Endothelial cell of hepatic sinusoid (primary cell): Measurements from ENCODE around the gene MLPH.

Experiments
- in situ Hi-C: cut with HindIII; loops from 2 replicates; pipeline ENCODE4 v1.10.0; 2017; ENCODE audit warnings: low sequenced_read_pairs

The MLPH gene

DNA sequence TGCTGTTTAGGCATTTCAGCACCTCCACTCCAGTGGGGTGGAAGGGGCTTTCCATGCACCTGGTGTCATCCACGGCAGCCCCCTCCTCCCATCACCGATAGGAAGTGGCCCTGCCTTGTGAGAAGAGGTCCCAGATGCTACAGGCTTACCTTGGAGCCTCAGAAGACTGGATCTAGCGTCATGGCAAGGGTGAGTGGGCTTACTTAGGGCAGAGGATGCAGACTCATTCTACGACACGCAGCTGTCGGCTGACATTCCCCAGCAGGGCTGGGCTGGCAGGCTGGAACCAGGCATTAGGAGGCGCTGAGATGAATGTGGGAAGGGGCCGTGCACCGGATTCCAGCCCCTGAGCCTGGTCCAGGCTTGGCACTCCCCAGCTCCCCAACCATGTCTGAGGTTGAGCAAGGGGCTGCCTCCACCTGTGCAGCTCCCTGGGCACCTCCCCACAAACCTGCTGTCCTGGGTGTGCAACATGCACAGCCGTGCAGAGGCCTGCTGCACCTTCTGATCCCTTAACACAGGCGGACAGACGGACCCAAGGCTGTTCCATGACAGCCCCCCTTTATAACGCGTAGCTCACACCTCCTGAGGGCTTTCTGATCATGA, 77.6 kb downstream of the MLPH start:
- in situ Hi-C loops = loop anchor here (5.0 kb wide), 3 partner anchors 72 to 422 kb away; partner anchors contain the start of gene COL6A3

DNA sequence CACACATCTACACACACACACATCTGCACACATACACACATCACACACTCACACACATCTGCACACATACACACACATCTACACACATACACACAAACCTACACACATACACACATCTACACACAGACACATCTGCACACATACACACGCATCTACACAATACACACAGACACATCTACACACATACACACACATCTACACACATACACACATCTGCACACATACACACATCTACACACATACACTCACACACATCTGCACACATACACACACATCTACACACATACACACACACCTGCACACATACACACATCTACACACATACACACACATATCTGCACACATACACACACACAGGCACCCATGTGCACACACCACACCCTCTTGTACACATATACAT, 78.9 kb downstream of the MLPH start:
- in situ Hi-C loops = no loop called here

DNA sequence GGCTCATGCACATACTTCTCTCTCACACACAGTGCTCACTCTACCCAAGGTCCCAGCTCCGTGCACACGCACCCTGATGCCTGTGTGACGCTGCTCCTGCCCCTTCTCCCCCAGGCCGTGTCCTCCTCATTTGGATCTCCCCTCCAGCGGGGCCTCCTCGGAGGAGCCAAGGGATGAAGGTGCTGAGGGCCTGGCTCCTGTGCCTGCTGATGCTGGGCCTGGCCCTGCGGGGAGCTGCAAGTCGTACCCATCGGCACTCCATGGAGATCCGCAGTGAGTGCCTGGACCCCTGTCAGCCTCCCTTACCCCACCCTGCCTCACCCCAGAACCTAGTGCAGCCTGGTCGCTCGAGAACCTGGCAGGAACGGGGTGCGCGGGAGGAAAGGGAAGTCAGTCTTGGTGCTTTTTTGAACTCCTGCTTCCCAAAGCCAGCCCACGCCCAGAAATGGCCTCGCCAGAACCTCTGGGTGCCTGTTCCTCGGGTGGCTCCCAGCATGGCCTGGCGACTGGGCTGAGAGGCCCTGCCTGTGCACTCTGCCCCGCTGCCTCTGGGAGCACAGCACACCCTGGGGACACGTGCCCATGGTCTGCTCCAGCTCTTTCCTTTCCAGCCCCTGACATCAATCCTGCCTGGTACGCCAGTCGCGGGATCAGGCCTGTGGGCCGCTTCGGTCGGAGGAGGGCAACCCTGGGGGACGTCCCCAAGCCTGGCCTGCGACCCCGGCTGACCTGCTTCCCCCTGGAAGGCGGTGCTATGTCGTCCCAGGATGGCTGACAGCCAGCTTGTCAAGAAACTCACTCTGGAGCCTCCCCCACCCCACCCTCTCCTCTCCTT, 79.6 kb downstream of the MLPH start, which contains the start of gene PRLH:
Gene PRLH (plus strand): TSS at position 174 of the 835 bp plus-strand sequence. CDS start 0 bp downstream, at position 174.
- in situ Hi-C loops = no loop called here

DNA sequence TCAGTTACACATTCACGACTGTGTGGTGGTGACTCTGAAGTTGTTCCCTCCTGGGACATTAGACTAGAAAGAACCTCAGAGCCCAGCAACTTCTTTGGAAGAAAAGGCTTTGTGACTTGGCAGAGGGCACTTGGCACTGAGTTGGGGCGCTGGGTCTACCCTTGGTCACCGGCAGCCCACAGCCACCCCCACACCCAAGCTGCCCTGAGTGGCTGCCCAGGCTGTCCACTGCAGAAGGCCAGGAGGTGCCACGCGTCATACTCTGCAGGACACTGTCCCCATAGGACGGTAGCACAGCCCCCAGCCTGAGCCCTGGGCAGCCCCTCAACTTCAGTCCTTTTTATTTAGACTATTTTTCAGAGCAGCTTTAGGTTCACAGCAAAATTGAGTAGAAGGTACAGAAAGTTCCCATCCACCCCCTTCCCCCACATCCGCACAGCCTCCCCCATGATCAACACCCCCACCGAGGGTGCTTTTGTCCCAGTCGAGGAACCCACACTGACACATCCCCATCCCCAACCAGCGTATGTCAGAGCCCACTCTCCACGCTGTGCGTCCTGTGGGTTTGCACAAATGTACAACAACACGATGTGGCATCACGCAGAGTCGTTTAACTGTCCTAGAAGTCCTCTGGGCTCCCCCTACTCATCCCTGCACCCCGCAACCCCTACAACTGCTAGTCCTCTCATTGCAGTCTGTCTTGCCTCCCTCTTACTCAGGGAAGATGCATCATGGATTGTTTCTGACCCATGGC, 80.4 kb downstream of the MLPH start:
- in situ Hi-C loops = no loop called here

DNA sequence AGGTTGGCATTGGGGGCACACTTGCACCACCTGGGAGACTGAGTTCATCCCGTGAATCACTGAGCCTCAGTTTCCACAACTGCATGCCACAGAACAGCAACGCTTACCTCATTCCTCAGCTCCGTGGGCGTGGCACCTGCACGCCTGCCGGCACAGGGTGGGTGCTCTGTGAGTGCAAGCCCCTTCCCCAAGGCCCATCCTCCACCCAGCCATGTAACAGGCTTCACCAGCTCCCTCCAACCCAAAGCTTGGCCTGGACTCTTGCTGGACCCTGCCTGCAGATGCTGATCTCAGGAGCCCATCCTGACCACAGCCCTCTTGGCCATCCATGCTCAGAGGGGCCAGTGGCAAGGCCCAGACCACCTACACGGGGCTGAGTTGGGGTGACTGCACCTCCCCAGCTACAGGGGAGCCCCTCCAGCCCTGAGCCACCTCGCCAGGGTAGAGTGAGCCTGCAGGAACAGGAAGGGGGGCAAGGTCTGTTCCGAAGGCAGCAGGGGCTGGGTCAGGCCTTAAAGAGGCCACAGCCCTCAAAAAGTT, 81.1 kb downstream of the MLPH start:
- in situ Hi-C loops = no loop called here

DNA sequence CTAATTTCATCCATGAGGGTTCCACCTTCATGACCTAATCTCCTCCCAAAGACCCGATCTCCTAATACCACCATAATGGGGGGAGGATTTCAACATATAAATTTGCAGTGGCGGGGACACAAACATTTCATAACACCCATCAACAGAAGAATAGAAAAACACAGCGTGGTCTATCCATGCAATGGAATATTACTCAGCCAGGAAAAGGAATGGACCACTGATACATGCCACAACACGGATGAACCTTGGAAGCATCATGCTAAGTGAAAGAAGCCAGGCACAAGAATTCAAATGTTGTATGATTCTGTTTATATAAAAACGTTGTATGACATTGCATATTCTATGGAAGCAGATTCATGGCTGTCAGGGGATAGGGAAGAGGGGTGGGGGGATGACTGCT, 82.0 kb downstream of the MLPH start:
- in situ Hi-C loops = no loop called here

DNA sequence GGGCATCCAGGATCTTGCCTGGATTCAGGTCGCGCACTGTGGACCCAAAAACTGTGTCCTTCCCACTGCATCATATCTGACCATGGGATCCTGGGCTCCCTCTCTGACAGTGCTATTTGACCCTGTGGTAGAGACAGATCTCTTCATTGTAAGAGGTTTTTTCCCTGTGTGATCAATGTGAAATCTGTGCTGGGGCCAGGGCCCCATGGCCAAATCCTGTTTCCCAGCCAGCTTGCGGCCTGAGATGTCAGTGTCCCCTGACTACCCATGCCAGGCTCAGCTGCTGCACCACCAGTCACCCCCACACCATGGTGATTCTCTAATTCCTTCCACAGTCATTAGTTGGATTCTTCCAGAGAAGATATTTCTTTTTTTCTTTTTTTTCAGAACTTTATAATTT, 82.8 kb downstream of the MLPH start:
- in situ Hi-C loops = no loop called here

DNA sequence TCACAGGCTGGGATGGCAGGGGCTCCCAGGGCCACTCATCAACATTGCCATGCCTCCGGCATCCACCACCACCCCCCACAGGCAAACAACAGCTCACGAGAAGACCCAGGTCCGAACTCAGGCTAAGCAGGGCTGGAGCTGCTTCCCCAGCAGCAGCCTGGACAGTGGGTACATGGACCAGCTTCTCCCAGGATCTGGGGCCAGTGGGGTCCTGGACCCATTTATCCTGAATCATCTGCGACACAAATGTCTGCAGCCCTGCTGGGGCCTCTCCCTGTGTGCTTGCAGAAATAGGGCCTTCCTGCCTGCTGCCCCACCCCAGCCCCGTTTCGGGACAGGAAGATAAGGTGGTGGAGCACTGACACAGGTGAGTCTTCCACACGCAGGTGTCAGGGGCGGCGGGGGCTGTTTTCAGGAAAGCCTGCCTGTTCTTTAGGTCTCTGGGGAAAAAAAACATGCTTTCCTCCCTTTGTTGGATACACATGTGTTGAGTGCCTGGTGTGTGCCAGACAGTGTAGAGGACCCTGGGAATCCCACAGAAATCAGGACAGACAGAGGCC, 83.8 kb downstream of the MLPH start:
- in situ Hi-C loops = no loop called here

DNA sequence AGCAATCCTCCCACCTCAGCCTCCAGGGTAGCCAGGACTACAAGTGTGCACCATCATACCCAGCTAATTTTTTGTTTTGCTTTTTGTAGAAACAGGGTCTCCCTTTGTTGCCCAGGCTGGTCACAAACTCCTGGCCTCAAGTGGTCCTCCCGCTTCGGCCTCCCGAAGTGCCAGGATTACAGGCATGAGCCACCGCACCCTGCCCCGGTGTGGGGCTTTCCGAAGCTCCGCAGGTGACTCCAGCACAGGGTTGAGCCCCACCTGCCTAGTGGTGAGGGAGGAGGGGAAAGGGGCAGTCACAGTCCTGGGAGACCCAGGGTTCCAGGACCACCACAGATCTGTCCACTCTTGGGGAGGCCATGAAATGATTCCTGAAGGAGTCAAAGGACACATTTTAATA, 84.5 kb downstream of the MLPH start:
- in situ Hi-C loops = no loop called here

DNA sequence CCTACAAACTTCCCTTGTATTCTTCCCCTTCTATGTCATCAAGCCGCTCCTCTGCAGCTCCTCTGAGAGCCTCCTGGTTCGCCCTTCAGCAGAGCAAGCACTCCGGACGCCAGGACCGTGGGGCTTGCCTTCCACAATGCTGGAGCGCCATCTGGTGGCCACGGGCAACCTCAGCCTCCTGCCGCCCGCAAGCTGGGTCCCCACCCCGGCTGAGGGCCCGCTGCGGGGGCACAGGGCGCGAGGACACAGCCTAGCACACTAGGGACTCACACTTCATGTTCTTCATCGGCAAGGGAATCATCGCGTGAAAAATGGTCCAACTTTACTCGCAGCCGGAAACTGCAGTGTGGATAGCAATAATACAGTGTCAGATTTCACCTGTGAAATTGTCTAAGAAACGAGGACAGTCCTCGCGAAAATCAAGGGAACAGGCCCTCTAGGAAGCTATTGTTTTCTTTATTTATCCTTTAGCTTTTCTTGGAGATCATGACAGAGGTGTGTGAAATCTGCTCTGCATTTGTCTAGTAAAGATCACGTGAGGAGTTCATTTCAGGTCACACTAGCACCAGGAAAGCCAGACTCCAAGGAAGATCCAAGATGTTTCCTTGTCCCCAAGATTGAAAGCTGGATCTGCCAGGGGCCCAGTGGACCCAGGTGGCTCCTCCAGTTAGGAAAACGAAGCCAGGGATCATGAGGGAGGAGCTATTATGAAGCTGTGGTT, 85.1 kb downstream of the MLPH start:
- in situ Hi-C loops = no loop called here

DNA sequence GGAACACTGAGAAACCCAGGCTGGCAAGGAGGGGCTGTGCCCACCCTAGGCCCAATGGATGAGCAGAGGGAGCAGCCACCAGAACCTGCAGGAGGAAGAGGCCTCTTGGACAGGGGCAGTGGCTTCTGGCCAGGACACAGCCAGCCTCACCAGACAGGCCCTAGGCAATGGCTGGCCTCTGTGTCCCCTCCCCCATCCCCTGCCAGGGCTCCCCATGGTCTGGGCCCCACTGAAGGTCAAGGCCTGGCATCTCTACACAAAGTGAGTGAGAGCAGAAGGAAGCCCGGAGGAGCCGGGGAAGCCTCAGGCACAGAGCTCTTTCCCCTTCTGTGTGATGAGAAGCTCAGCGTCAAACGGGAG, 85.7 kb downstream of the MLPH start:
- in situ Hi-C loops = no loop called here

DNA sequence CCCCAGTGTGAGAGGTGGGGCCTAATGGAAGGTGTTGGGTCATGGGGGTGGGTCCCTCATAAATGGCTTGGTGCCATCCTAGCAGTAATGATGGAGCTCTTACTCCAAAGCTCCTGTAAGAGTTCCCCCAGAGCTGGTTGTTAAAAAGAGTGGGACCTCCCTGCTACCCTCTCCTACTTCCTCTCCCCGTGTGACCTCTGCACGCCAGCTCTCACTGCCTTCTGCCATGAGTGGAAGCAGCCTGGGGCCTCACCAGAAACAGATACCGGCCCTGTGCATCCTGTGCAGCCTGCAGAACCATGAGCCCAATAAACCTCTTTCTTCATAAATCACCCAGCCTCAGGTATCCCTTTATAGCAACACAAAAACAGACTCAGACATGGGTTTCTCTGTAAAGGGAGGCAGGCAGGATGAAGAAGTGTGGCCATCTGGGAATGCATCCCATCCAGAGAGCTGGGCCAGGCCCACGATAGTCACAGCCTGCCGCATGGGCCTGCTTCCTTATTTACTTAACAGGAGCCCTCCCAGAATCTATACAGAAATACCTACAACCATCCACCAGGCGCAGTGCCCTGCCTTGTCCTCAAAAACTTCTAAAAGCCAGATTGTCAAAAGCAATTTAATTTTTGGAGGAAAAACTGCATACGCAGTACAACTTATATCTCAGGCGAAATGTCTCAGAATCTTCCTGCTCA, 86.8 kb downstream of the MLPH start:
- in situ Hi-C loops = no loop called here

DNA sequence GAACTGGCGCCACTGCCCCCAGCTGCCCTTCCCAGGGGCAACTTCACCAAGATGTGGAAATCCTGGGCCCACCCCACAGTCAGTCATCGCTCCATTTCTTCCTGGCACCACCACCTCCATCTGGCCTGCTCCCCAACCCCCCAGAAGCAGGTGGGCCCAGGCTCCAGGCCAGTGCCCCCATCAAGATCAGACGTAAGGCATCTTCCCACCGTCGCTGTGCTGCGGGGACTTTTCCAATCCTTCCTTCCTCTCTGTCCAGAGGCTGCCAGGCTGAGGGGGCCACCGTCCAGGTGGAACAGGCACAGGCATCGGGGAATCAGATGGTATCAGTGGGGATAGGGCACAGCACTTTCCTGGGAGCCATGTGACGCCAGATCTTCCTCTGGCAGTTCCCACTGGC, 87.4 kb downstream of the MLPH start:
- in situ Hi-C loops = no loop called here

DNA sequence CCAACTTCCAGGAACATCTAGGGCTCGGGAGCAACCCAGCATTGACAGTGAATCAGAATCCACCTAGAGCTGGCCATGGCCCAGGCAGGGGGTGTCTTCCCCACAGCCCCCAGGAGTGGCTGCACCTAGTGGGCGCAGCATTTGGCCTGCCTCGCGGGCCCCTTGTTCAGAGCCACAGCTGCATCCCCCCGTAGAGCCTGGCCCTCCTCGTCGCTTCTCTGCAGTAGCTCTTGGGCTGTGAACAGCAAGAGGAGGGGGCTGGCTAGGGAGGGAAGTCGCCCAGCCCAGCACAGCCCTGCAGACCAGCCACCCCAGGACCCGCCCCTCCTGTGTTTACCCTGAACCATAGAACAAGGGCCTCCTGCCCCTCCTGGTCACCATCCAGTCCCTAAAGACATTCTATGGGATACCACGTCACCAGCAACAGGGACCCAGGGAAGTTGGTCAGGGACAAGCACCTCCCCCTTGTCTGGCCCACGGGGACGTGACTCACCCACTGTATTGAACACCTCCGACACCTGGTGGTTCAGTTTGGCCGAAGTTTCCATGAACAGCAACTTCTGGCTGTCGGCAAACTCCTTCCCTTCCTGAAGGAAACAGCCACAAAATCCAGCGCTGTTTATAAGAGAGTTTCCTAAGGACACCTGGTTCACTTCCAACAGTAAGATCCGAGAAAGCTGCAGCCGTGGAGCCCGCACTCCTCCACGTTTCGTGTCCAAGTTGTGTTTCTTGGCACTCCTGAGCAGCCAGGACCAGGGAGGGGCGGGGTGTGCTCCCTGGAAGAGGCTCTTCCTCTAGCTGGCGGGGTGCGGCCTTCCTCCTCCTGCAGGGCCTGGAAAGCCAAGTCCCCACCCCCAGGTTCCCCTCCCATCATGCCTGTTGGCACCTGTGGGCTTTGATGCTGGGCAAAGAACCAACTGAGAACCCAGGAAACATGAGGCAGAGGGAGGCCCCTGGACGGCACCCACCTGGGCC, 88.1 kb downstream of the MLPH start:
- in situ Hi-C loops = no loop called here

DNA sequence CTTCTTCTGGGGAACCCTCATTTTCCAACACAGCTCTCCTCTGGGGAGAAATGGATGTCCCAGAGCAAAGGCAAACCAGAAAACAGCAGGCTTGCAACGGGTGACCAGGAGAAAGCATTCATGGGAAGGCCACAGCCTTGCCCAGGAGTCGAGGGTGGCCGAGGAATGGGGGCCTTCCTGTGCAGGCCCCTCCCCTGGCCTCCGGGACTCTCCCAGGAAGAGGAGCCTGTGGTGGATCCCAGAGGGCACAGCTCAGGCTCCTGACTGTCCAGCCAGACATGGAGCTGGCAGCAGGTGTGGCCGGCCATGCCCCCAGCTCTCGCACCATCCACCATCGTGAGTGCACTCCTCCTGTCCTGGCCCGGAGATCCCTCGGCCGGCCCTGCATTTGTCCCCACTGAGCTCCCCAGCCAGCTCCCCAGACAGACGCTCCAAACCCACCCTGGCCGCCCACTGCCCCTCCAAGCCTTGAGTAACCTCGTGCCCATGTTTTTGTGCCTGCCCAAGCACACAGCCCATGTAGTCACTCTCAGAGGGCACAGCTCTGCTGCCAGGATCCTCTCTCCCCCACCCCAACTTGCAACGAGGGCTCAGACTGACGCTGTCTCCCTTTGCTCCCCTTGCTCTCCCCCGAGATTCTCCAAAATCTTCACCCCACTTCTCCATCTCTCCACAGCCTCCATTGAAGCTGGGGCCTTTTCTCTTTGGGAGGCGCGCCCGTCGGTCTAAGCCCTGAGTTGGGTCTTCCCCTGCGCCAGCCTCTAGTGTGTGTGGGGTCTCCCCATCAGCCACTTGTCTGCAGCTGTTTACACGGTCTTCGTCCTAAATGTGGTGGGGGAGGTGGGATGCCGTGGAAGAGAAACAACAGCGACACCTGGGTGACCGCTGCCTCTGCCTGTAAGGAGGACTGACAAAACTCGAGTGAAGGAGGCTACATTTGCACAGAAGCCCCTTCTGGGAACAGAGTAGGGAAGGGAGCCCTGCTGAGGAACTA, 89.1 kb downstream of the MLPH start:
- in situ Hi-C loops = no loop called here

DNA sequence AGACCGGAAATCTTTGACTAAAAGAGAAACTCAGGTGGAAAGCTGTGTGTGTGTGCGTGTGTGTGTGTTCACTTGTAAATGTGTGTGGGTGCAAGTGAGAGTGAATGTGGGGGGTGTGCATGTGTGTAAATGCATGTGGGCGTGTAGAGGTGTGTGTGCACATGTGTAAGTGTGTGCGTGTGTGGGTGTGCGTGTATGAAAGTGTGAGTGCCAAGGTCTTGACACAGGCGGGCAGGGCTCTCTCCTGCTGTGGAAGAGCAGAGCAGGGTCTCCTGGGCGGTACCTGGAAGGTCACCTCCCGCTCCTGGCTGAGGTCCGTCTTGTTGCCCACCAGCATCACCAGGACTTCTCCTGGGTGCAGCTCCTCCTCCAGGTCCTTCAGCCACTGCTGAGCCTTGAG, 89.9 kb downstream of the MLPH start:
- in situ Hi-C loops = no loop called here

DNA sequence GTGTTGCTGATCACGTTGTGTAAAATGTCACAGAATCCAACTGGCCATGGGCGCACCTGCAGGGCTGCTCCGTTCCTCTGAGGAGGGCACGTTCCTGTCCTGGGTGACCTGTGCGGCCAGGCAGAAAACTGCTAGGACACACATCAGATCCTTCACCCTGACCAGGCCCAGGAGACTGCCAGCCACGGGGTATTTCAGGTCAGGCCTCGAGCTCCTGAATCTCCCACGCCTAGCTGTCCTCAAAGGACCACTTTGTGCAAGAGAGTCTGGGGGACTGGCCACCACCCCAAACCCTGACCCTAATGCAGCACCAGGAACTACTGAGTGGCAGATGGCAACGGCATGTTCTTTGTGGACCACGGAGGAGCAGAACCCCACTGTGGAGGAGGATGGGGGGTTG, 90.4 kb downstream of the MLPH start:
- in situ Hi-C loops = no loop called here
